AG09309 (cell line): ENCODE results near the gene KIRREL1.

ENCODE experiments used
- DNase-seq: peaks from one replicate; pipeline ENCODE4 v3.0.0-alpha.2; 2010; ENCODE audit warnings: low read depth
- H3K4me3 ChIP-seq: 2 replicates; pipeline ENCODE4 v1.5.1; 2011; ENCODE audit warnings: mild to moderate bottlenecking, low read depth, low read length, moderate library complexity; ENCODE audit not compliant: control insufficient read depth
- CTCF ChIP-seq: IDR thresholded peaks from 2 replicates; pipeline ENCODE4 v1.5.1; 2011; ENCODE audit warnings: mild to moderate bottlenecking, low read depth, low read length, inconsistent platforms; ENCODE audit not compliant: insufficient read depth, control insufficient read depth; ENCODE audit errors: missing control alignments

KIRREL1 gene

GRCh38 chr1:158089925-158090637 is 96.6 kb downstream of the KIRREL1 start:
- no peak for DNase-seq
- H3K4me3 ChIP-seq: no peak overlapping the region
- TF ChIP-seq CTCF: no peak

GRCh38 chr1:158093376-158093775 is 99.9 kb downstream of the KIRREL1 start:
- no peak overlapping the region for H3K4me3 ChIP-seq
- no peak for DNase-seq
- TF ChIP-seq CTCF: no peak

GRCh38 chr1:158094571-158094970 is 101.1 kb downstream of the KIRREL1 start:
- no peak overlapping the region for H3K4me3 ChIP-seq
- no peak for DNase-seq
- TF ChIP-seq CTCF: no peak

- peak; percentile 84 for TF ChIP-seq CTCF
- no peak overlapping the region for H3K4me3 ChIP-seq
- DNase-seq: no peak
Observed at GRCh38 chr1:158095737-158096335, 102.4 kb downstream of the KIRREL1 start.

GRCh38 chr1:158098256-158098655 is 104.8 kb downstream of the KIRREL1 start:
- no peak for TF ChIP-seq CTCF
- no peak for DNase-seq
- H3K4me3 ChIP-seq: no peak overlapping the region

- TF ChIP-seq CTCF: no peak
Observed at GRCh38 chr1:158099185-158099584, 105.7 kb downstream of the KIRREL1 start.

More at GRCh38 chr1:158099185-158099584, 105.7 kb downstream of the KIRREL1 start:
- DNase-seq: no peak
- H3K4me3 ChIP-seq: no peak overlapping the region
